DMS 273 (cell line): ENCODE measurements around the gene DNAI1.

Experiments used
- DNase-seq: peaks from one replicate; lab custom pipeline; 2025; ENCODE audit not compliant: unreplicated experiment; lab: John Stamatoyannopoulos, UW

The DNAI1 gene

GRCh38 chr9:34557426-34558321, 99.1 kb downstream of the DNAI1 start:
- DNase-seq: no peak

DNA sequence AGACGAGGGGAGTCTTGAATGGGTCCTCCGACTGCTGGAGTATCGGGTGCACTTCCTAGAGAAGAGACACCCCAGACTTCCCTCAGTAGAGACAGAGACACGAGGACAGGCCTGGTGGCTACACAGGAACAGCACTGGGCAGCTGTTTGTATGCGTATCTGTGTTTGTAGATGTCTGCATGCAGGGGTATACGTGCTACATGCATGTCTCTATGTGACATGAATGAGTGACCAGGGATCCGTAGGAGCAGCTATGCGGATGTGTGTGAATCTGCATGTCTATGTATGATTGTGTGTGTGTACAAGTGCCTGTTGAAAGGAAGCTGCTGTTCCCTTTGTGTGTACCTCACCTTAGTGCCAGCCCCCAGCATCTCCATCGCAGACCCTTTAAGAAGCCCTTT, 99.8 kb downstream of the DNAI1 start:
- no peak for DNase-seq

- DNase-seq: no peak
Measured at GRCh38 chr9:34558919-34559623, 100.5 kb downstream of the DNAI1 start.

DNA sequence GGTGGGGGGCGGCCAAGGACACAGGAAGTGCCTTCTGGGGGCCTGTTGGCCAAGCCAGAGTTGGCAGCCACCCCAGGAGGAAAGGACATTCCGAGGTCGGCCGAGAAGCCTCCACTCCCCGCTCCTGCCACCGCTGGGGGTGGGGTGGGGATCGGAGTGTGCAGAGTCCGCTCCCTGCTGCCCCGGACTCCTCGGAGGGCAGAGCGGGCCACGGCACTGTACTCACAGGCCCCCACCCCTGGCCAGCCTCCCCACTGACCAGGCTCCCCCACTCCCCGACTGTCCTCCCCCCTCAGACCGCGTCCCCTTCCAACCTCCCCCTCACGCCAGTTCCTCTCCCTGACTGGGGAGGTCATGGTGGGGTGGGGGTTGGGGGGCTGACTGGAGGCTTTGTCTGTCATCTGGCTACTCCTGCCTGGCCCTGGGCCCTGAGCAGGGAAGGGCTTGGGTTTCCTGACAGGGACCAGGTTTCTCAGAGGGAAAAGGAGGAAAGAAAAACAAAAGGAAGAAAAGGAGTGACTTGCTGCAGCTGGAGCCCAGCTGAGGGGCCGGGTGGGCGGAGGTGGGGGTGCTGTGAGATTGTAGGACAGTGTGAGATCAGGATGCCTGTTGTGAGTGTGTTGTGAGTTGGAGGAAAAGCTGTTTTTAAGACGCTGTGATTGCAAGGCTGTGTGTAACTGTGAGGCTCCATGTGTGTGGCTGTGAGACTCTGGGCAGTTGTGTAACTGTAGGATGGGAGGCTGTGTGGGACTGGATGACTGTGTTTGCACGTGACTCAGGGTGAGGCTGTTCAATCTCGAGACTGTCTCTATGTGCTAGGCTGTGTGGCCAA, 101.2 kb downstream of the DNAI1 start:
- DNase-seq: no peak

GRCh38 chr9:34560599-34561214, 102.1 kb downstream of the DNAI1 start:
- no peak for DNase-seq

DNA sequence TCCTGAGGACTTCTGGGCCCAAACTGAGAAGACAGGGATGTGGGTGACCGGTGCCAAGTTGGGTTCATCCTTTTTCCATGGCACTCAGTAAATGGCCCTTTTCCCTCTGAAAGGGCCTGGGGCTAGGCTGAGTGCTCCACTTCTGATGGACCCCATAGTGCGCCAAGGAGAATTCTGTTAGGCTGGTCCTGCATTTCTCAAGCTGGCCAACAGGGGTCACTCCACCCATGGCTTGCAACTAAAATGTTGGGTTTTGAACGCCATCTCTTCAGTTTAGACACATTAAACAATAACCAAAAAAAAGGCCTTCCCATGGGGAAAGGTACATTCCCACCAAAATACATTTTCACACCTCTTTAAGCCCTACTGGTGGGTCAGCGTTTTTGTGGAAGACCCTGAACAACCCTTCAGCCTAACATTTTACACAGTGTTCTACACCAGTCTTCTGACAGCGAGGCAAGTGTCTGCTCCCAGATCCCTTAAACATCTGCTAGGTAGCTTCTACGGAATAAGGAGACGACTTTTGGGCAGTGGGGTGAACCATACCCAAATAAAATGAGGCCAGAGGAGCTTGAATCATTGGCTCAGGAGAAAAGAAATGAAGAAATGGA, 103.6 kb downstream of the DNAI1 start:
- peak; percentile 55 for DNase-seq

DNA sequence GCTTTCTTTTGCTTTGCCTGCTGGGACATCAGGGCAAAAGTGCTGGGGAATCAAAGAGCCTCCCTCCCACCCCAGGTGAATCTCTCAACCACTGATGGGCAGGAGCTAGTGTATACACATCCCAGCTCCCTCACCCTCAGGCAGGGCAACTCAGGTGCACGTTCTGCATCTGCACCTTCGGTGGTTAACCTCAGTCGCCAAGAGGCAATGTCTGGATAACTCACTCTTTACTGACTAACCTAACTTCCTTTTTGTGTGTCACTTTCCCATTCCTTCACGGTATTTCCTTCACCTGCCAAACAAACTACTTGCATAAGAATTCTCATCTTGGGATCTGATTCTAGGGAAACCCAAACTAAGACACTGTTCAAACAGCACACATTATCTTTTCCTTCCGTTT, 104.7 kb downstream of the DNAI1 start:
- DNase-seq: no peak

- no peak for DNase-seq
Measured at GRCh38 chr9:34564617-34565016, 106.0 kb downstream of the DNAI1 start.

DNA sequence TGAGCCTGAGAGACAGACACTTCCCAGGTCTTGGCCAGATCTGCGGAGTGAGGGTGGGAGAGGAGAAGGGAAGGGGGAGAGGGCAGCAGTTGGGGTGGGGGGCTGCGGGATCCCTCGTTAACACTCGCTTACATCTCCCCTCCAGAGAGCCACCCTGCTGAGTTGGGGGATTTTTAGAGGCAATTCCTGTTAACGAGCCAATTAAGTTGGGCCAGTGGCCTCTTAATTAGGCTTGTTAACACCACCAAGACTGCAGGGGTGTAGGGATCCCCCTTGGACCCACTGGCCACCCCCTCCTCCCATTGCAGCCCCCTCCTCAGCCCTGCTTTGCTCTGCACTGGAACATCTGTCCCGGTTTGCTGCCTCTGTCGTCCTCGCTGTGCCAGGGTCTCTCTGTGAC, 107.3 kb downstream of the DNAI1 start:
- DNase-seq: no peak

DNA sequence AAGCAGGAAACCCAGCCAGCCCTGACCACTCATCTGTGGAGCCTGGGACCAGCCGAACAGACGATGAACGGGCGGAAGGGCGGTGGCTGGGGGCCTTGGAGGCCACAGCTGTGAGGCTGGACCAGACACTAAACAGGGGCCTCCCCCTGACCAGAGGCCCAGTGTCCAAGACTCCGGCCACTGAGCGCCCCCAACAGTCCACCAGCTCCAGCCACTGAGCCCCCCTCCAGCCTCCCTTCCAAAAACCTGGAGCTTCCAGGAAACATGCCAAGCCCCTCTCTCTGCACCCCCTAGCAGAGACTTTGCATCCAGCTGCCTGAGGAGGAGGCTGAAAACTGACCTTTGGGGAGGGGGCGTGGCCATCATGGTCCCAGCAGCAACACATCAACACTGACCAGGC, 107.7 kb downstream of the DNAI1 start:
- DNase-seq: no peak

DNA sequence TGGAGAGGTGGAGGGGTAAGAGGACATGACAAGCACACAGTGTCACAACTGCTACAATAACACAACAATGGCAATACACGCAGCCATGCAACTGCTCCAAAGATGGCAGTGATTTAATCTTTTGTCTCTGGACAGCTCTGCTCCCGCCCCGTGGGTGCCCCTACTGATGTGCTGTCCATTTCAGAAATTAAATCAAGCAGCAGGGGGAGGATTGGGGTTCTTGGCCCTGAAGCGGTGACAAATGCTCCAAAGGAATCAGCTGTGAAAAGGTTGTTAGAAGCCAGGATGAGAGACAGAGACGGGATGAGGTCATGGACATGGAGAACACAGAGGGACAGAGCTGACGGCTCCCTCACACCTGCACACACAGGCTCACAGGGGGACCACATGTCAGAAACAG, 108.4 kb downstream of the DNAI1 start:
- DNase-seq: no peak

DNA sequence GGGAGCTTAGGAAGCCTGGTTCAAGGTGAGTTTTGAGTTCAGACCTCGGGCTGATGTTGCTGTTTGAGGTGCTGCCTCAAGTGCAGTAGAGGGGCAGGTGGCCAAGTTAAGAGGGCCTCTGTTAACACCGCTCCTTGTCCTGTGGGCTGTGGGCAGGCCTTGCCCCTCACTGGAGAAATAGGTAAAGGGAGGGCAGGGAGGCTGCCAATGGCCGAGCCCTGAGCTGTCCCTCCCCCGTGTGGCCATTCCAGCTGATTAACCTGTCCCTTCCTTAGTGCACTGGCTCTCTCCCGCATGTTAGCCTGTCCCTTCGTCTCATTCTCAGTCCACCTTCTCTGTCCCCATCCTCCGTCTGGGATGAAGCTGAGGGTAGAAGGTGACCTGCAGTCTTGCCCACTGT, 109.5 kb downstream of the DNAI1 start:
- no peak for DNase-seq

- DNase-seq: peak; percentile 73
Measured at GRCh38 chr9:34568774-34569173, 110.2 kb downstream of the DNAI1 start.

DNA sequence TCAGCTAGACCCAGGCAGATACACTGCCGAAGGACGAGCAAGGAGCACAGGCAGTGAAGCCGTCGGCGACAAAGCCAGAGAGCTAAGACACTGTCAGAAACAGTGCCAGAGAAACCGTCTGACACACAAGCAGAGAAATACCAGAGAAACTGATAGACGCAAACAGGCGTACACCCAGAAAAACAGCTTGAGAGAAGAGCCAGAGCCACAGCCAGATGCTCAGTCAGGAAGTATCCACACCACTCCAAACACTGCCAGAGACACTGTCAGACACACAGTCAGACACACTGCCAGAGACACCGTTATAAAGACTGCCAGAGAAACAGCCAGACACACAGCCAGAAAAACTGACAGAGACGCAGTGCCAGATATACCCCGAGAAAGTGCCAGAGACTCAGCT, 111.8 kb downstream of the DNAI1 start:
- DNase-seq: peak; percentile 60
